NCI-H146 treated with DMSO at 0.1 percent for 48 hours (cell line): Measurements from ENCODE around the gene EMC9.

Source experiments
- DNase-seq: peaks from one replicate; lab custom pipeline; 2025; ENCODE audit not compliant: unreplicated experiment; lab: John Stamatoyannopoulos, UW

Gene EMC9

GRCh38 chr14:24092505-24093206 is 48.7 kb downstream of the EMC9 start:
- no peak for DNase-seq

- DNase-seq: no peak
Measured at GRCh38 chr14:24092110-24092504, 49.3 kb downstream of the EMC9 start.

GRCh38 chr14:24089890-24090289 is 51.5 kb downstream of the EMC9 start:
- no peak for DNase-seq
